Measurements from ENCODE around the gene PPFIA2.
A peak's percentile ranks its signal among the peaks of the same experiment; 100 is the strongest.

Gene PPFIA2

GRCh38 chr12:81792666-81793065, 33.5 kb upstream of the PPFIA2 start:
- DNase-seq = no peak
- Histone ChIP-seq H3K23ac (ENCODE audit: low read length in 2 of 2) (no peak overlapping the region), H3K9me3 (ENCODE audit: control insufficient read depth, low read length) (no peaks in the 10 kb centered on the region), H3K79me1 (replicated peaks; ENCODE audit: low read length, poor library complexity, severe bottlenecking) (no peaks in the 10 kb centered on the region), H3K9ac (ENCODE audit: low read length) (no peak overlapping the region), H3K18ac (ENCODE audit: low read depth in 1 of 2, low read length in 2 of 2) (no peak overlapping the region), H2BK15ac (ENCODE audit: low read depth, poor library complexity, severe bottlenecking) (no peak overlapping the region), H2BK120ac (ENCODE audit: low read depth, low read length) (no peak overlapping the region), H3K4ac (ENCODE audit: low read depth in 1 of 2, low read length in 2 of 2) (no peak overlapping the region), H2BK12ac (ENCODE audit: low read length in 2 of 2) (no peak overlapping the region), H3K4me2 (ENCODE audit: low read length, poor library complexity, severe bottlenecking) (no peak overlapping the region), H3K14ac (ENCODE audit: low read length in 2 of 2) (no peak overlapping the region), H3K27ac (ENCODE audit: low read length, poor library complexity, severe bottlenecking) (no peak overlapping the region), H2AFZ (ENCODE audit: low read depth, low read length) (no peak overlapping the region), H3K4me3 (ENCODE audit: insufficient read depth in 1 of 2, low read depth in 1 of 2, low read length in 2 of 2) (no peak overlapping the region), H4K91ac (ENCODE audit: low read length) (no peak overlapping the region), H3K36me3 (ENCODE audit: control insufficient read depth in 1 of 2, insufficient read depth in 2 of 2, low read depth in 1 of 2, low read length in 2 of 2) (no peaks in the 10 kb centered on the region), H2BK5ac (ENCODE audit: low read depth, low read length, poor library complexity, severe bottlenecking) (no peak overlapping the region), H3K4me1 (ENCODE audit: control insufficient read depth, insufficient read depth, low read depth, low read length) (no peaks in the 10 kb centered on the region), H3K27me3 (ENCODE audit: control insufficient read depth in 1 of 2, insufficient read depth in 1 of 2, low read length in 2 of 2) (peaks cover 0 to 1% of the 10 kb centered on the region in 2 experiments), H2AK5ac (ENCODE audit: low read length, severe bottlenecking) (no peak overlapping the region), H4K8ac (ENCODE audit: low read length) (no peak overlapping the region)
- WGBS = 73% methylated on average over 2 of the region's 2 CpGs

- Histone ChIP-seq H3K4me1 (ENCODE audit: control insufficient read depth, insufficient read depth, low read depth, low read length) (no peaks in the 10 kb centered on the region), H4K91ac (ENCODE audit: low read length) (no peak overlapping the region), H3K9me3 (ENCODE audit: control insufficient read depth, low read length) (no peaks in the 10 kb centered on the region), H3K18ac (ENCODE audit: low read depth in 1 of 2, low read length in 2 of 2) (no peak overlapping the region), H2AK5ac (ENCODE audit: low read length, severe bottlenecking) (no peak overlapping the region), H3K27me3 (ENCODE audit: control insufficient read depth in 1 of 2, insufficient read depth in 1 of 2, low read length in 2 of 2) (no peaks in the 10 kb centered on the region), H2BK120ac (ENCODE audit: low read depth, low read length) (no peak overlapping the region), H2BK15ac (ENCODE audit: low read depth, poor library complexity, severe bottlenecking) (no peak overlapping the region), H3K36me3 (ENCODE audit: control insufficient read depth in 1 of 2, insufficient read depth in 2 of 2, low read depth in 1 of 2, low read length in 2 of 2) (no peaks in the 10 kb centered on the region), H2BK12ac (ENCODE audit: low read length in 2 of 2) (no peak overlapping the region), H2AFZ (ENCODE audit: low read depth, low read length) (no peak overlapping the region), H3K4me3 (ENCODE audit: insufficient read depth in 1 of 2, low read depth in 1 of 2, low read length in 2 of 2) (no peak overlapping the region), H3K79me1 (replicated peaks; ENCODE audit: low read length, poor library complexity, severe bottlenecking) (no peaks in the 10 kb centered on the region), H4K8ac (ENCODE audit: low read length) (no peak overlapping the region), H2BK5ac (ENCODE audit: low read depth, low read length, poor library complexity, severe bottlenecking) (no peak overlapping the region), H3K4me2 (ENCODE audit: low read length, poor library complexity, severe bottlenecking) (no peak overlapping the region), H3K23ac (ENCODE audit: low read length in 2 of 2) (no peak overlapping the region), H3K14ac (ENCODE audit: low read length in 2 of 2) (no peak overlapping the region), H3K9ac (ENCODE audit: low read length) (no peak overlapping the region), H3K27ac (ENCODE audit: low read length, poor library complexity, severe bottlenecking) (no peak overlapping the region), H3K4ac (ENCODE audit: low read depth in 1 of 2, low read length in 2 of 2) (no peak overlapping the region)
- no peak for DNase-seq
Measured at GRCh38 chr12:81779216-81779615, 20.1 kb upstream of the PPFIA2 start.

GRCh38 chr12:81778719-81779118, 19.6 kb upstream of the PPFIA2 start:
- no peaks in the 10 kb centered on the region for H3K9me3 ChIP-seq (ENCODE audit: control insufficient read depth, low read length)
- no peak overlapping the region for H3K9ac ChIP-seq (ENCODE audit: low read length)
- no peak overlapping the region for H2AK5ac ChIP-seq (ENCODE audit: low read length, severe bottlenecking)
- no peaks in the 10 kb centered on the region for H3K79me1 ChIP-seq (replicated peaks; ENCODE audit: low read length, poor library complexity, severe bottlenecking)
- no peak for DNase-seq
- no peak overlapping the region for H3K14ac ChIP-seq (ENCODE audit: low read length in 2 of 2)
- H4K91ac ChIP-seq (ENCODE audit: low read length) = no peak overlapping the region
- H3K18ac ChIP-seq (ENCODE audit: low read depth in 1 of 2, low read length in 2 of 2) = no peak overlapping the region
- no peak overlapping the region for H3K27ac ChIP-seq (ENCODE audit: low read length, poor library complexity, severe bottlenecking)
- H4K8ac ChIP-seq (ENCODE audit: low read length) = no peak overlapping the region
- no peak overlapping the region for H2BK12ac ChIP-seq (ENCODE audit: low read length in 2 of 2)
- no peaks in the 10 kb centered on the region for H3K36me3 ChIP-seq (ENCODE audit: control insufficient read depth in 1 of 2, insufficient read depth in 2 of 2, low read depth in 1 of 2, low read length in 2 of 2)
- H2BK120ac ChIP-seq (ENCODE audit: low read depth, low read length) = no peak overlapping the region
- H3K23ac ChIP-seq (ENCODE audit: low read length in 2 of 2) = no peak overlapping the region
- no peaks in the 10 kb centered on the region for H3K27me3 ChIP-seq (ENCODE audit: control insufficient read depth in 1 of 2, insufficient read depth in 1 of 2, low read length in 2 of 2)
- H3K4me3 ChIP-seq (ENCODE audit: insufficient read depth in 1 of 2, low read depth in 1 of 2, low read length in 2 of 2) = no peak overlapping the region
- H3K4me2 ChIP-seq (ENCODE audit: low read length, poor library complexity, severe bottlenecking) = no peak overlapping the region
- H2BK15ac ChIP-seq (ENCODE audit: low read depth, poor library complexity, severe bottlenecking) = no peak overlapping the region
- H2AFZ ChIP-seq (ENCODE audit: low read depth, low read length) = no peak overlapping the region
- H2BK5ac ChIP-seq (ENCODE audit: low read depth, low read length, poor library complexity, severe bottlenecking) = no peak overlapping the region
- H3K4ac ChIP-seq (ENCODE audit: low read depth in 1 of 2, low read length in 2 of 2) = no peak overlapping the region
- WGBS = 89% methylated on average over 1 of the region's 2 CpGs
- no peaks in the 10 kb centered on the region for H3K4me1 ChIP-seq (ENCODE audit: control insufficient read depth, insufficient read depth, low read depth, low read length)

- H3K27ac ChIP-seq (ENCODE audit: low read length, poor library complexity, severe bottlenecking) = no peak overlapping the region
- peaks cover 12% of the 10 kb centered on the region for H3K4me1 ChIP-seq (ENCODE audit: control insufficient read depth, insufficient read depth, low read depth, low read length)
- H2BK120ac ChIP-seq (ENCODE audit: low read depth, low read length) = no peak overlapping the region
- no peak overlapping the region for H3K23ac ChIP-seq (ENCODE audit: low read length in 2 of 2)
- H3K9me3 ChIP-seq (ENCODE audit: control insufficient read depth, low read length) = no peaks in the 10 kb centered on the region
- peak overlapping the region; percentile 81 for H2AFZ ChIP-seq (ENCODE audit: low read depth, low read length)
- no peak overlapping the region for H2BK5ac ChIP-seq (ENCODE audit: low read depth, low read length, poor library complexity, severe bottlenecking)
- peak overlapping the region in 1 of 2 experiments; percentile 82 for H3K18ac ChIP-seq (ENCODE audit: low read depth in 1 of 2, low read length in 2 of 2)
- no peak overlapping the region for H2BK12ac ChIP-seq (ENCODE audit: low read length in 2 of 2)
- H3K79me1 ChIP-seq (replicated peaks; ENCODE audit: low read length, poor library complexity, severe bottlenecking) = no peaks in the 10 kb centered on the region
- peak overlapping the region; percentile 78 for H3K9ac ChIP-seq (ENCODE audit: low read length)
- no peak overlapping the region for H2BK15ac ChIP-seq (ENCODE audit: low read depth, poor library complexity, severe bottlenecking)
- H3K4me2 ChIP-seq (ENCODE audit: low read length, poor library complexity, severe bottlenecking) = peak overlapping the region; percentile 99
- no peak overlapping the region for H4K8ac ChIP-seq (ENCODE audit: low read length)
- no peaks in the 10 kb centered on the region for H3K36me3 ChIP-seq (ENCODE audit: control insufficient read depth in 1 of 2, insufficient read depth in 2 of 2, low read depth in 1 of 2, low read length in 2 of 2)
- peak overlapping the region; percentile 59 to 88 for H3K4me3 ChIP-seq (ENCODE audit: insufficient read depth in 1 of 2, low read depth in 1 of 2, low read length in 2 of 2)
- H3K27me3 ChIP-seq (ENCODE audit: control insufficient read depth in 1 of 2, insufficient read depth in 1 of 2, low read length in 2 of 2) = peaks cover 17 to 28% of the 10 kb centered on the region in 2 experiments
- H3K4ac ChIP-seq (ENCODE audit: low read depth in 1 of 2, low read length in 2 of 2) = no peak overlapping the region
- peak overlapping the region; percentile 68 for H4K91ac ChIP-seq (ENCODE audit: low read length)
- no peak overlapping the region for H2AK5ac ChIP-seq (ENCODE audit: low read length, severe bottlenecking)
- H3K14ac ChIP-seq (ENCODE audit: low read length in 2 of 2) = no peak overlapping the region
- WGBS = under 1% methylated on average over 33 of the region's 50 CpGs
- DNase-seq = peak; percentile 22
Measured at GRCh38 chr12:81758421-81759189, 545 bp downstream of the PPFIA2 start.
